K562 (cell line): ENCODE results near the gene APEX2. TPM values are rescaled to one million over a fixed set of nuclear protein-coding genes. Genes with fewer than 3 reads are reported as not detected.

Source experiments
- CBFA2T2 ChIP-seq: fragments of 450-650 bp; conservative IDR thresholded peaks from 2 replicates; pipeline ENCODE4 v1.6.1; 2017; ENCODE audit warnings: mild to moderate bottlenecking
- CBFB ChIP-seq: sonication (generic); formaldehyde crosslinking; IDR thresholded peaks from 2 replicates; pipeline ENCODE4 v1.4.0; 2020; ENCODE audit warnings: mild to moderate bottlenecking, missing genetic modification reagents
- CCAR2 ChIP-seq: fragments of 200-400 bp; formaldehyde crosslinking; IDR thresholded peaks from 2 replicates; pipeline ENCODE4 v1.6.1; 2017; ENCODE audit warnings: mild to moderate bottlenecking, low read depth, low read length
- CHD7 ChIP-seq: fragments of 200-600 bp; sonication (generic); IDR thresholded peaks from one replicate; pipeline ENCODE4 v1.6.1; 2012; ENCODE audit warnings: mild to moderate bottlenecking, low read depth, low read length, inconsistent platforms
- FOXA1 ChIP-seq: fragments of 450-650 bp; IDR thresholded peaks from 2 replicates; pipeline ENCODE4 v1.6.1; 2016; ENCODE audit warnings: mild to moderate bottlenecking, borderline replicate concordance
- HLTF ChIP-seq: fragments of 450-650 bp; IDR thresholded peaks from 2 replicates; pipeline ENCODE4 v1.6.1; 2016
- POLR2AphosphoS2 ChIP-seq: IDR thresholded peaks from 2 replicates; pipeline ENCODE4 v1.6.1; 2012; ENCODE audit warnings: low read length, improper control_type of control experiment
- TCF3 ChIP-seq: sonication (generic); formaldehyde crosslinking; IDR thresholded peaks from 2 replicates; pipeline ENCODE4 v1.4.0; 2020; ENCODE audit warnings: mild to moderate bottlenecking, missing genetic modification reagents
- TCFL5 ChIP-seq: fragments of 250-450 bp; sonication (Bioruptor Pico); conservative IDR thresholded peaks from 2 replicates; pipeline ENCODE4 v1.6.1; 2021; ENCODE audit warnings: mild to moderate bottlenecking, moderate library complexity, matching md5 sums
- TEAD4 ChIP-seq, 2 experiments: sonication (generic) in 1 of 2; formaldehyde crosslinking in 1 of 2; IDR thresholded peaks; 2 replicates each; pipeline versions ENCODE4 v1.6.1 to v1.8.0; 2012 to 2022; ENCODE audit warnings: borderline replicate concordance in 1 of 2, inconsistent platforms in 1 of 2, low read length in 1 of 2, mild to moderate bottlenecking in 1 of 2, missing genetic modification reagents in 1 of 2
- XRCC4 ChIP-seq: IDR thresholded peaks from one replicate; pipeline ENCODE4 v1.6.1; 2011; ENCODE audit not compliant: insufficient read depth, insufficient read length; ENCODE audit errors: extremely low read depth
- ZBED1 ChIP-seq: IDR thresholded peaks from 2 replicates; pipeline ENCODE4 v1.6.1; 2014
- ZKSCAN1 ChIP-seq: fragments of 150-350 bp; IDR thresholded peaks from 2 replicates; pipeline ENCODE4 v1.6.1; 2016; ENCODE audit warnings: low read depth, low read length
- ZNF512 ChIP-seq: IDR thresholded peaks from 2 replicates; pipeline ENCODE4 v1.6.1; 2016; ENCODE audit warnings: missing genetic modification characterization, missing compliant biosample characterization
- ZNF77 ChIP-seq: fragments of 250-450 bp; sonication (Bioruptor Pico); IDR thresholded peaks from 2 replicates; pipeline ENCODE4 v1.5.0; 2020
- polyA plus RNA-seq, 8 experiments: library from polyadenylated mRNA; depleted of rRNA in 4 of 8; stranded (reverse) in 5 of 8; unstranded in 3 of 8; fragments of >200 nt; fragmentation: Nextera tagmentation in 2 of 8; fragmentation: Illumina TruSeq in 1 of 8; extraction: Ambion mirVana in 2 of 8; extraction: Trizol in 1 of 8; gene quantifications; 2 replicates each; pipeline versions ENCODE4 v1.2.1 to v1.2.3, GENCODE V29; 2011 to 2014; ENCODE audit warnings: inconsistent platforms in 1 of 8, missing spikeins in 1 of 8
- total RNA-seq, 7 experiments: library from RNA; depleted of rRNA in 6 of 7; stranded (reverse); fragments of >200 nt in 6 of 7; fragmentation: Illumina TruSeq in 2 of 7; extraction: Trizol in 2 of 7; gene quantifications; 2 replicates each; pipeline versions ENCODE4 v1.2.1 to v1.2.3, GENCODE V29; 2011 to 2021; ENCODE audit warnings: low replicate concordance in 1 of 7
- TF ChIP-seq, protein P1 (sequence below): fragments of 450-650 bp; IDR thresholded peaks from 2 replicates; pipeline ENCODE4 v1.6.1; 2016

APEX2 gene
- total and polyA plus RNA-seq, 9 of the 15 experiments (the other 6 are each of a cell fraction or from before 2014, with no cell fraction given): 9.4 to 34.2 (median 25.9) TPM

GRCh38 chrX:54992911-54993622 lies 7.1 kb upstream of the APEX2 start (continued):
- no peak for TF ChIP-seq CHD7
- TF ChIP-seq ZBED1: no peak
- no peak for TF ChIP-seq CBFB (CRISPR knock-in tag)
- TF ChIP-seq XRCC4: no peak
- no peak for TF ChIP-seq FOXA1
- peak; percentile 85 for TF ChIP-seq TCF3 (CRISPR knock-in tag)
- no peak for TF ChIP-seq TCFL5
- peak; percentile 85 for TF ChIP-seq TEAD4 (IDR thresholded peaks at IDR 0.05; ENCODE audit: low read length)
- no peak for TF ChIP-seq TEAD4 (CRISPR knock-in tag; IDR thresholded peaks at IDR 0.05; ENCODE audit: borderline replicate concordance)
- no peak for TF ChIP-seq CCAR2
- TF ChIP-seq ZKSCAN1: no peak
- TF ChIP-seq, protein P1, sequence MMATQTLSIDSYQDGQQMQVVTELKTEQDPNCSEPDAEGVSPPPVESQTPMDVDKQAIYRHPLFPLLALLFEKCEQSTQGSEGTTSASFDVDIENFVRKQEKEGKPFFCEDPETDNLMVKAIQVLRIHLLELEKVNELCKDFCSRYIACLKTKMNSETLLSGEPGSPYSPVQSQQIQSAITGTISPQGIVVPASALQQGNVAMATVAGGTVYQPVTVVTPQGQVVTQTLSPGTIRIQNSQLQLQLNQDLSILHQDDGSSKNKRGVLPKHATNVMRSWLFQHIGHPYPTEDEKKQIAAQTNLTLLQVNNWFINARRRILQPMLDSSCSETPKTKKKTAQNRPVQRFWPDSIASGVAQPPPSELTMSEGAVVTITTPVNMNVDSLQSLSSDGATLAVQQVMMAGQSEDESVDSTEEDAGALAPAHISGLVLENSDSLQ: no peak
- no peak for TF ChIP-seq POLR2AphosphoS2
- TF ChIP-seq ZNF77 (CRISPR knock-in tag): no peak
- TF ChIP-seq ZNF512: no peak
- TF ChIP-seq HLTF: no peak
- TF ChIP-seq CBFA2T2: peak; percentile 79
